H9 (cell line): ENCODE measurements around the gene GNAO1. TPM values are rescaled to one million over a fixed set of nuclear protein-coding genes. Genes with fewer than 3 reads are reported as not detected.

Experiments used
- DNase-seq: peaks from one replicate; pipeline ENCODE4 v3.0.0-alpha.2; 2017
- H2AFZ ChIP-seq: one replicate; pipeline ENCODE4 v1.6.1; 2013; ENCODE audit warnings: mild to moderate bottlenecking, low read length, control low read depth, moderate library complexity
- H2AK5ac ChIP-seq: 2 replicates; pipeline ENCODE4 v1.6.1; 2013; ENCODE audit warnings: low read length, control low read depth, mixed read lengths; ENCODE audit not compliant: insufficient read length
- H2BK120ac ChIP-seq: one replicate; pipeline ENCODE4 v1.6.1; 2013; ENCODE audit warnings: low read depth, mild to moderate bottlenecking, low read length, control low read depth, inconsistent platforms; ENCODE audit not compliant: poor library complexity, severe bottlenecking
- H2BK12ac ChIP-seq: 2 replicates; pipeline ENCODE4 v1.6.1; 2013; ENCODE audit warnings: low read length, control low read depth, mixed read lengths, low read depth; ENCODE audit not compliant: insufficient read length
- H2BK15ac ChIP-seq: 2 replicates; pipeline ENCODE4 v1.6.1; 2013; ENCODE audit warnings: low read depth, low read length, control low read depth
- H2BK20ac ChIP-seq: one replicate; pipeline ENCODE4 v1.6.1; 2013; ENCODE audit warnings: low read depth, mild to moderate bottlenecking, low read length, control low read depth, inconsistent platforms; ENCODE audit not compliant: poor library complexity, severe bottlenecking
- H2BK5ac ChIP-seq: 2 replicates; pipeline ENCODE4 v1.6.1; 2013; ENCODE audit warnings: low read length, control low read depth, mixed read lengths; ENCODE audit not compliant: insufficient read length
- H3K14ac ChIP-seq: 2 replicates; pipeline ENCODE4 v1.6.1; 2013; ENCODE audit warnings: low read length, control low read depth; ENCODE audit not compliant: insufficient read depth
- H3K18ac ChIP-seq: 2 replicates; pipeline ENCODE4 v1.6.1; 2013; ENCODE audit warnings: low read depth, mild to moderate bottlenecking, mixed read lengths, low read length, control low read depth; ENCODE audit not compliant: insufficient read length
- H3K23ac ChIP-seq: 2 replicates; pipeline ENCODE4 v1.6.1; 2013; ENCODE audit warnings: low read length, control low read depth, mixed read lengths, low read depth; ENCODE audit not compliant: insufficient read length
- H3K23me2 ChIP-seq: 2 replicates; pipeline ENCODE4 v1.6.1; 2013; ENCODE audit warnings: low read depth, mild to moderate bottlenecking, mixed read lengths, low read length, control low read depth; ENCODE audit not compliant: insufficient read length, poor library complexity, severe bottlenecking
- H3K27ac ChIP-seq: 2 replicates; pipeline ENCODE4 v1.5.1; 2013; ENCODE audit warnings: low read length, control low read depth, mixed read lengths, low read depth; ENCODE audit not compliant: insufficient read length
- H3K27me3 ChIP-seq: 2 replicates; pipeline ENCODE4 v1.6.1; 2013; ENCODE audit warnings: low read length, control low read depth, inconsistent platforms; ENCODE audit not compliant: insufficient read depth
- H3K4ac ChIP-seq: 2 replicates; pipeline ENCODE4 v1.6.1; 2013; ENCODE audit warnings: low read depth, mild to moderate bottlenecking, control low read depth, inconsistent platforms, low read length, moderate library complexity
- H3K4me1 ChIP-seq: 2 replicates; pipeline ENCODE4 v1.6.1; 2013; ENCODE audit warnings: low read length, control low read depth, inconsistent platforms; ENCODE audit not compliant: insufficient read depth
- H3K4me2 ChIP-seq: 2 replicates; pipeline ENCODE4 v1.6.1; 2013; ENCODE audit warnings: low read length, control low read depth, mixed read lengths; ENCODE audit not compliant: insufficient read length, insufficient read depth
- H3K56ac ChIP-seq: 2 replicates; pipeline ENCODE4 v1.6.1; 2013; ENCODE audit warnings: low read depth, mild to moderate bottlenecking, mixed read lengths, low read length, control low read depth; ENCODE audit not compliant: insufficient read length
- H3K79me1 ChIP-seq: 2 replicates; pipeline ENCODE4 v1.6.1; 2013; ENCODE audit warnings: low read depth, mild to moderate bottlenecking, moderate library complexity, low read length, control low read depth, inconsistent platforms; ENCODE audit not compliant: insufficient read depth, poor library complexity, severe bottlenecking
- H3K79me2 ChIP-seq: 2 replicates; pipeline ENCODE4 v1.6.1; 2013; ENCODE audit warnings: low read length, control low read depth, inconsistent platforms; ENCODE audit not compliant: insufficient read depth
- H3K9ac ChIP-seq: 2 replicates; pipeline ENCODE4 v1.6.1; 2013; ENCODE audit warnings: low read length, control low read depth, mixed read lengths; ENCODE audit not compliant: insufficient read length; ENCODE audit errors: extremely low read depth
- H3K9me3 ChIP-seq: one replicate; pipeline ENCODE4 v1.6.1; 2013; ENCODE audit warnings: low read depth, low read length, inconsistent platforms; ENCODE audit not compliant: control insufficient read depth
- H3T11ph ChIP-seq: one replicate; pipeline ENCODE4 v1.6.1; 2013; ENCODE audit warnings: mild to moderate bottlenecking, low read length, control low read depth, inconsistent platforms
- H4K20me1 ChIP-seq: one replicate; pipeline ENCODE4 v1.6.1; 2013; ENCODE audit not compliant: control insufficient read depth, insufficient read length, insufficient read depth
- H4K5ac ChIP-seq: 2 replicates; pipeline ENCODE4 v1.6.1; 2013; ENCODE audit warnings: low read depth, mild to moderate bottlenecking, mixed read lengths, low read length, control low read depth; ENCODE audit not compliant: insufficient read length
- H4K8ac ChIP-seq: replicated peaks from 2 replicates; pipeline ENCODE4 v1.6.1; 2013; ENCODE audit warnings: low read length, control low read depth, mixed read lengths, low read depth; ENCODE audit not compliant: insufficient read length
- H4K91ac ChIP-seq: 2 replicates; pipeline ENCODE4 v1.6.1; 2013; ENCODE audit warnings: low read depth, mild to moderate bottlenecking, moderate library complexity, mixed read lengths, low read length, control low read depth; ENCODE audit not compliant: insufficient read length
- H3K27ac Mint-ChIP-seq, 3 experiments: 2 replicates in 2 of 3; 3 replicates in 1 of 3; pipeline ENCODE4 v1.8.0; 2020 to 2021; ENCODE audit warnings: mixed read lengths in 3 of 3, mild to moderate bottlenecking in 1 of 3, moderate library complexity in 1 of 3
- H3K27me3 Mint-ChIP-seq: 2 replicates; pipeline ENCODE4 v1.8.0; 2021; ENCODE audit warnings: low read depth, mild to moderate bottlenecking, moderate library complexity, mixed read lengths
- H3K36me3 Mint-ChIP-seq, 3 experiments: 2 replicates in 2 of 3; 3 replicates in 1 of 3; pipeline ENCODE4 v1.8.0; 2020 to 2021; ENCODE audit warnings: low read depth in 3 of 3, mixed read lengths in 3 of 3; ENCODE audit not compliant: insufficient read depth in 1 of 3
- H3K4me1 Mint-ChIP-seq, 2 experiments: 2 replicates each; pipeline ENCODE4 v1.8.0; 2020; ENCODE audit warnings: mixed read lengths in 2 of 2
- H3K4me3 Mint-ChIP-seq, 2 experiments: 2 replicates in 1 of 2; 3 replicates in 1 of 2; pipeline ENCODE4 v1.8.0; 2020 to 2021; ENCODE audit warnings: mild to moderate bottlenecking in 2 of 2, mixed read lengths in 2 of 2, moderate library complexity in 1 of 2
- H3K9me3 Mint-ChIP-seq, 2 experiments: 2 replicates in 1 of 2; 3 replicates in 1 of 2; pipeline ENCODE4 v1.8.0; 2020; ENCODE audit warnings: mild to moderate bottlenecking in 2 of 2, mixed read lengths in 2 of 2, moderate library complexity in 1 of 2
- CTCF ChIP-seq: fragments of 200-600 bp; sonication (generic); conservative IDR thresholded peaks from 3 replicates; pipeline ENCODE4 v1.8.0; 2021; ENCODE audit warnings: antibody characterized with exemption, mild to moderate bottlenecking
- WGBS: extraction: QIAGEN DNeasy Blood & Tissue Kit; methylation state at CpG from one replicate; pipeline ENCODE4 v1.1.7; 2013; ENCODE audit warnings: missing lambda C conversion rate, low lambda C conversion rate, mixed read lengths; ENCODE audit not compliant: insufficient read length; ENCODE audit errors: extremely low coverage; 5-methylcytosine and 5-hydroxymethylcytosine counted together
- total RNA-seq: library from RNA; stranded (reverse); gene quantifications from 2 replicates; pipeline ENCODE4 v1.2.1, GENCODE V29; 2021

Gene GNAO1
- total RNA-seq, 1 experiment from 2014 or later = 16.9 TPM

GRCh38 chr16:56399486-56399885 lies 208.2 kb downstream of the GNAO1 start:
- Histone ChIP-seq H3K23ac (no peak overlapping the region), H3K23me2 (no peaks in the 10 kb centered on the region), H3K56ac (no peak overlapping the region), H3K79me2 (no peaks in the 10 kb centered on the region), H3K14ac (no peak overlapping the region), H2BK20ac (no peak overlapping the region), H3K27ac (no peak overlapping the region), H3T11ph (no peak overlapping the region), H4K91ac (no peak overlapping the region), H2AK5ac (no peak overlapping the region), H4K8ac (no peak overlapping the region), H3K4me1 (no peaks in the 10 kb centered on the region), H3K27me3 (no peaks in the 10 kb centered on the region), H3K79me1 (no peaks in the 10 kb centered on the region), H3K9ac (no peak overlapping the region), H4K20me1 (no peaks in the 10 kb centered on the region), H2BK120ac (no peak overlapping the region), H2BK15ac (no peak overlapping the region), H2AFZ (no peak overlapping the region), H3K4me2 (no peak overlapping the region), H3K18ac (no peak overlapping the region), H3K9me3 (no peaks in the 10 kb centered on the region), H3K4ac (no peak overlapping the region), H2BK12ac (no peak overlapping the region), H2BK5ac (no peak overlapping the region), H4K5ac (no peak overlapping the region)
- no peaks in the 10 kb centered on the region for H3K4me1 Mint-ChIP-seq
- no peaks in the 10 kb centered on the region for H3K27me3 Mint-ChIP-seq
- peaks cover 2 to 3% of the 10 kb centered on the region in 2 experiments; a peak in 3 of 5 replicates for H3K9me3 Mint-ChIP-seq
- no peak for DNase-seq
- no peak overlapping the region for H3K4me3 Mint-ChIP-seq
- H3K27ac Mint-ChIP-seq = no peak overlapping the region
- no CpG with 5 or more reads among the region's 2 CpGs for WGBS
- peaks cover 19 to 46% (median 40%) of the 10 kb centered on the region in 3 experiments for H3K36me3 Mint-ChIP-seq
- TF ChIP-seq CTCF = no peak
